NT2/D1 (cell line): ENCODE results near the gene RTL5.
"Not testable (repeated sequence)": the region's sequence is repeated elsewhere in the genome, so short reads cannot be mapped to it uniquely, and the experiment has no call there.

Source experiments
- DNase-seq: peaks from one replicate; pipeline ENCODE4 v3.0.0-alpha.2; 2011; ENCODE audit warnings: low read depth, low spot score
- H3K27me3 ChIP-seq: 2 replicates; pipeline ENCODE4 v1.6.0; 2011; ENCODE audit warnings: mild to moderate bottlenecking; ENCODE audit not compliant: insufficient read length, insufficient read depth
- H3K36me3 ChIP-seq: 2 replicates; pipeline ENCODE4 v1.6.1; 2011; ENCODE audit warnings: mild to moderate bottlenecking, low read length, mixed read lengths; ENCODE audit not compliant: insufficient read depth, insufficient read length
- H3K4me1 ChIP-seq: 2 replicates; pipeline ENCODE4 v1.5.1; 2011; ENCODE audit not compliant: insufficient read depth, insufficient read length
- H3K4me3 ChIP-seq: 2 replicates; pipeline ENCODE4 v1.5.1; 2011; ENCODE audit warnings: low read depth; ENCODE audit not compliant: insufficient read length
- H3K9ac ChIP-seq: 2 replicates; pipeline ENCODE4 v1.6.0; 2011; ENCODE audit warnings: low read depth; ENCODE audit not compliant: insufficient read length
- H3K9me3 ChIP-seq: 2 replicates; pipeline ENCODE4 v1.5.1; 2011; ENCODE audit warnings: mild to moderate bottlenecking, low read length; ENCODE audit not compliant: insufficient read depth
- SUZ12 ChIP-seq: IDR thresholded peaks from 2 replicates; pipeline ENCODE4 v1.6.1; 2011; ENCODE audit not compliant: insufficient read length, insufficient read depth; ENCODE audit errors: extremely low read depth
- YY1 ChIP-seq: IDR thresholded peaks from 2 replicates; pipeline ENCODE4 v1.6.1; 2011; ENCODE audit not compliant: insufficient read length, insufficient read depth
- ZNF274 ChIP-seq: IDR thresholded peaks from 2 replicates; pipeline ENCODE4 v1.6.1; 2011; ENCODE audit warnings: mild to moderate bottlenecking, low read depth, low read length

Gene RTL5

GRCh38 chrX:72131317-72132294, at the start of gene RTL5:
Gene RTL5, minus strand, starts transcription at chrX:72131915.
- TF ChIP-seq SUZ12 (no peak), YY1 (no peak), ZNF274 (no peak)
- Histone ChIP-seq H3K36me3 (peaks cover 63% of the 10 kb centered on the region), H3K27me3 (peaks cover 30% of the 10 kb centered on the region), H3K9ac (peak within 1 kb of the TSS; percentile 33), H3K4me3 (peak within 1 kb of the TSS; percentile 55), H3K4me1 (peaks cover 2% of the 10 kb centered on the region), H3K9me3 (no peaks in the 10 kb centered on the region)
- DNase-seq, result peak; percentile 54

GRCh38 chrX:72180539-72180938, 48.8 kb upstream of the RTL5 start:
- Histone ChIP-seq H3K4me3 (peak overlapping the region; percentile 98), H3K9ac (peak overlapping the region; percentile 59), H3K9me3 (no peaks in the 10 kb centered on the region; the same call in 1 of the 2 replicates), H3K27me3 (no peaks in the 10 kb centered on the region), H3K4me1 (peaks cover 3% of the 10 kb centered on the region), H3K36me3 (peaks cover 13% of the 10 kb centered on the region)
- DNase-seq, result no peak
- TF ChIP-seq YY1, result no peak
- no peak for TF ChIP-seq SUZ12
- TF ChIP-seq ZNF274, result no peak

- Histone ChIP-seq H3K9me3 (no peaks in the 10 kb centered on the region; the same call in 1 of the 2 replicates), H3K9ac (no peak overlapping the region), H3K4me3 (no peak overlapping the region), H3K4me1 (no peaks in the 10 kb centered on the region), H3K36me3 (no peaks in the 10 kb centered on the region), H3K27me3 (no peaks in the 10 kb centered on the region)
- TF ChIP-seq SUZ12, result no peak
- no peak for TF ChIP-seq ZNF274
- no peak for TF ChIP-seq YY1
- DNase-seq, result no peak
Measured at GRCh38 chrX:72176981-72177380, 45.3 kb upstream of the RTL5 start.

- H3K4me1 ChIP-seq, H3K27me3 ChIP-seq, H3K4me3 ChIP-seq, H3K9me3 ChIP-seq, H3K36me3 ChIP-seq, H3K9ac ChIP-seq, DNase-seq: not testable (repeated sequence)
Measured at GRCh38 chrX:72176289-72176688, 44.6 kb upstream of the RTL5 start.

GRCh38 chrX:72169008-72169728, 37.5 kb upstream of the RTL5 start:
- Histone ChIP-seq H3K9me3 (no peaks in the 10 kb centered on the region), H3K9ac (no peak overlapping the region), H3K36me3 (no peaks in the 10 kb centered on the region), H3K27me3 (no peaks in the 10 kb centered on the region), H3K4me1 (no peaks in the 10 kb centered on the region), H3K4me3 (no peak overlapping the region)
- no peak for DNase-seq
- TF ChIP-seq SUZ12, result no peak
- no peak for TF ChIP-seq ZNF274
- no peak for TF ChIP-seq YY1

GRCh38 chrX:72165551-72165950, 33.8 kb upstream of the RTL5 start:
- Histone ChIP-seq H3K9me3 (no peaks in the 10 kb centered on the region), H3K27me3 (no peaks in the 10 kb centered on the region), H3K4me3 (no peak overlapping the region), H3K9ac (no peak overlapping the region), H3K36me3 (no peaks in the 10 kb centered on the region), H3K4me1 (no peaks in the 10 kb centered on the region)
- no peak for DNase-seq
- TF ChIP-seq ZNF274 (no peak), YY1 (no peak), SUZ12 (no peak)

- Histone ChIP-seq H3K27me3 (no peaks in the 10 kb centered on the region), H3K36me3 (no peaks in the 10 kb centered on the region), H3K9ac (no peak overlapping the region), H3K4me3 (no peak overlapping the region), H3K9me3 (peaks cover 12% of the 10 kb centered on the region; the same call in 1 of the 2 replicates), H3K4me1 (no peaks in the 10 kb centered on the region)
- no peak for DNase-seq
- TF ChIP-seq YY1 (no peak), ZNF274 (no peak), SUZ12 (no peak)
Measured at GRCh38 chrX:72159769-72160168, 28.1 kb upstream of the RTL5 start.
